Fibroblast of skin of back (primary cell): ENCODE measurements around the gene ATRIP.
"Not testable (repeated sequence)": the region's sequence is repeated elsewhere in the genome, so short reads cannot be mapped to it uniquely, and the experiment has no call there.

Experiments used
- DNase-seq: peaks from one replicate; pipeline ENCODE4 v3.0.0-alpha.2; 2013

ATRIP gene

DNA sequence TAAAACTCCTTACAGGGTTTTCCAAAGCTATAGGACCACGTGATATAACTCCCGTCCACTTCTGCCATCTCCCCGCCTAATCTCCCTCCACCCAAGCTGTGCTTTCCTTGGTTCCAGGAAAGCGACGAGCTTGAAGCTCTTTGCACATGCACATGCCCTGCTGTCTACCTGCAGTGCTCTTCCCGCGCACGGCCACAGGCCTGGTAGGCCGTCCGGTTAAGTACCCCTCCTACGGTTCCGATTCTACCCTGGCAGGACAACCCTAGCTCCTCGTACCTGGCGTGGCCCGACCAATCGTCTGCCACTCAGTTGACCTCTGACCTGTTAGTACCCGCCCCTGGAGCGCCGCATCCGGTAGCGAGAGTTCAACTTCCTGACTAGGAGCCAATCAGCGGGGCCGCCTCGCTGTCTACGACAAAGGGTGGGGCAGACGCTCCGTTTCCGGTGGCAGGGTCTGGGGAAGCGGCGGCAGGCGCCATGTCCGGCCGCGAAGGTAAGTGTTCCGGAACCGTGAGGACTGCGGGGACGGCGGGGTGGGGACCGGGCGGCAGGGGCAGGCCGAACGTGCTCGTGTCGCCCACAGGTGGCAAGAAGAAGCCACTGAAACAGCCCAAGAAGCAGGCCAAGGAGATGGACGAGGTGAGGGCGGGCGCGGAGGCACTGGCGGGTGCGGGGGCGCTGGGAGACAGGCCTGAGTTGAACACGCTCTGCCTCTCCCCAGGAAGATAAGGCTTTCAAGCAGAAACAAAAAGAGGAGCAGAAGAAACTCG lies 6.5 kb upstream of the ATRIP start, which contains the start of the genes CCDC51 and TMA7:
TSS of gene CCDC51 (minus strand) at position 300 of the 770 bp plus-strand sequence. CDS start 4,991 bp downstream, outside the sequence.
TSS of gene TMA7 (plus strand) at position 438 of the 770 bp plus-strand sequence. CDS start at position 478, 40 bp downstream.
- peak; percentile 96 for DNase-seq

GRCh38 chr3:48440590-48440958 lies 6.0 kb upstream of the ATRIP start:
- DNase-seq, result peak; percentile 13

GRCh38 chr3:48441940-48442339 lies 4.6 kb upstream of the ATRIP start:
- DNase-seq, result no peak

DNA sequence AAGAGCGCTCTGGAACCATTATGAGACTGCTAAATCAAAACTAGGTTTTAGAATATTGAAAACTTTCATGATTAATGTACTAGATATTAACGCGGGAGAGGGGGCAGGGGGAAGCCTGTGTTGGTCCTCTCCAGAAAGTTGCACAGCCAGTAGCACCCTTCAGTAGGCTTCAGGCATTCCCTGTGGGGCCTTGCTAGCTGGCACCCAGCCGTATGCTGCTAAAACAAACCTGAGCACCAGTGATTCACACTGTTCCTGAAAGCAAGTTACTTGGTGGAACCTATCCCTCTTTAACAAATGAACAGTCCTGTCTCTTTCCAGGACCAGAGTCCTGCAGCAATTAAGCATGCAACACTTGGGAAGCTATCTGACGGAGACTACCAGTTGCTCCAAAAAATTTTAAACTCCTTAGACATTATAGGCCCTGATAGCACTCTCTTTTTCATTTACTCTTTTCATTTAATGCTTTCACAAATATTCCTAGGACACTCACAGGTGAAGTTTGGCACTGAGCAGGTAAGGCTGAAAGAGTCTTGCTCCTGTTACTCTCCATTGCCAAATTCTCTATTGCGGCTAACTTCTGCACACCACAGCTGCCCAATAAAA lies 1.2 kb upstream of the ATRIP start:
- DNase-seq, result no peak

DNA sequence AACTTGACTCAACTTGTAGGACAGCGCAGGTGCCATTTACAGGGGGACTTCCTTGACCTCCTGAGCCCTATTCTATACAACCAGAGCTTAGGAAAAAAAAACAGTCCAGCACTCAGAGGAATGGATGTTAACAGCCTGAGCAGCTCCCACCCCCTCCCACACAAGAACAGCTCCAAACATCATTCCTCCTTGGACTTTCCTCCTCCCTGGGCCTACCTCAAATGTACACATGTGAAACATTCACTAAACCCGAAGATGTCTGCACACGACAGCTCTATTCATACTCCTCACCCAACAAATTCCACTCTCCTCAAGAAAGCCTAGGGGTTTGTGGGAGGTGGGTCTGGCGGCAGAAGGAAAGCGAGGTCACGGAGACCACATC lies 503 bp upstream of the ATRIP start:
- no peak for DNase-seq

GRCh38 chr3:48451270-48451669 lies 4.7 kb downstream of the ATRIP start:
- no peak for DNase-seq

GRCh38 chr3:48456456-48456855 lies 9.9 kb downstream of the ATRIP start:
- DNase-seq, result no peak

GRCh38 chr3:48459331-48459730 lies 12.8 kb downstream of the ATRIP start:
- no peak for DNase-seq

DNA sequence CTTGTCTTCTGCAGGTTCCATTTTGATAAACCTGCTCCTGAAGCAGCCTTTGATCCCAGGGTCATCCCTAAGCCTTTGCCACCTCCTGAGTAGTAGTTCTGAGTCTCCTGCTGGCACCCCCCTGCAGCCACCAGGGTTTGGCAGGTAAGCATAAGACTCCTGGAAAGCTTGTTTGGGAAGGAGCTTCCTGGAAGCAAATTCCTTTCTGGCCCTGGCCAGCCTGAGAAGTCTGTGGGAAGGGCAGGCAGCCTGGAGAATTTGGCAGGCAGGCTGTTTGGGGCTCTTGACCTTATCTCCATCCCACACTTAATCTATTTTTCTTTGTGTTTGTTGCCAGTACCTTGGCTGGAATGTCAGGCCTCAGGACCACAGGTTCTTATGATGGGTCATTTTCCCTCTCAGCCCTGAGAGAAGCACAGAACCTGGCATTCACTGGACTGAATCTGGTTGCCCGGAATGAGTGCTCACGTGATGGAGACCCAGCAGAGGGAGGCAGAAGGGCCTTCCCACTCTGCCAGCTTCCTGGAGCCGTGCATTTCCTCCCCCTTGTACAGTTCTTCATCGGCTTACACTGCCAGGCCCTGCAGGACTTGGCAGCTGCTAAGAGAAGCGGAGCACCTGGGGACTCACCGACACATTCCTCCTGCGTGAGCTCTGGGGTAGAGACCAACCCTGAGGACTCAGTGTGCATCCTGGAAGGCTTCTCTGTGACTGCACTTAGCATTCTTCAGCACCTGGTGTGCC lies 13.4 kb downstream of the ATRIP start:
- no peak for DNase-seq

- no peak for DNase-seq
These were observed 14.0 kb downstream of the ATRIP start for GRCh38 chr3:48460517-48460902.

GRCh38 chr3:48461767-48462166 lies 15.2 kb downstream of the ATRIP start:
- not testable (repeated sequence) for DNase-seq

DNA sequence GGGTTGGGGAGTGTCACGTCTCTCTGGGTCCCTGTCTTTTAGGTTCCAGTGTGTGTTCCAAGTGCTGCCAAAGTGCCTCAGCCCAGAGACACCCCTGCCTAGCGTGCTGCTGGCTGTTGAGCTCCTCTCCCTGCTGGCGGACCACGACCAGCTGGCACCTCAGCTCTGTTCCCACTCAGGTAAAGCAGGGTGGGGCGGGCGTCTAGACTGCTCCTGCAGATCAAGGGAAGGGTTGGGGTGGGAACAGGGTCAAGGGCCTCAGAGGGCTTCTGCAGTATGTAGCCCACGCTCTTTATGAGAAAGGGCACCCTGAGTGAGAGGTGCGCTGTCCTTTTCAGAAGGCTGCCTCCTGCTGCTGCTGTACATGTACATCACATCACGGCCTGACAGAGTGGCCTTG lies 17.2 kb downstream of the ATRIP start:
- no peak for DNase-seq

DNA sequence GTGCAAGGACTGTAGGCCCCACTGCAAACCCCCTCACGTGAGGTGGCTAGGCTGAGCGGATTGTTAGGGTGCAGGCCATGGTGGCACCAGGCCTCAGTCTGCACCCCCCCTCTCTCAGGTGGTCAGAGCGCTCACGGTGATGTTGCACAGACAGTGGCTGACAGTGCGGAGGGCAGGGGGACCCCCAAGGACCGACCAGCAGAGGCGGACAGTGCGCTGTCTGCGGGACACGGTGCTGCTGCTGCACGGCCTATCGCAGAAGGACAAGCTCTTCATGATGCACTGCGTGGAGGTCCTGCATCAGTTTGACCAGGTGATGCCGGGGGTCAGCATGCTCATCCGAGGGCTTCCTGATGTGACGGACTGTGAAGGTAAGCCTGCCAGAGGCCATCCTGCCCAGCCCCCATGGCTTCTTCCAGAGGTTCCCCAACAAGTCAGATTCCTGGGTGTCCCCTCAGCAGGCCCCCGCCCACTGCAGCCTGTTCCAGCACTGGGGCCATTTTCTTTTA lies 18.2 kb downstream of the ATRIP start:
- DNase-seq, result no peak

GRCh38 chr3:48465237-48465530 lies 18.6 kb downstream of the ATRIP start:
- DNase-seq, result no peak

DNA sequence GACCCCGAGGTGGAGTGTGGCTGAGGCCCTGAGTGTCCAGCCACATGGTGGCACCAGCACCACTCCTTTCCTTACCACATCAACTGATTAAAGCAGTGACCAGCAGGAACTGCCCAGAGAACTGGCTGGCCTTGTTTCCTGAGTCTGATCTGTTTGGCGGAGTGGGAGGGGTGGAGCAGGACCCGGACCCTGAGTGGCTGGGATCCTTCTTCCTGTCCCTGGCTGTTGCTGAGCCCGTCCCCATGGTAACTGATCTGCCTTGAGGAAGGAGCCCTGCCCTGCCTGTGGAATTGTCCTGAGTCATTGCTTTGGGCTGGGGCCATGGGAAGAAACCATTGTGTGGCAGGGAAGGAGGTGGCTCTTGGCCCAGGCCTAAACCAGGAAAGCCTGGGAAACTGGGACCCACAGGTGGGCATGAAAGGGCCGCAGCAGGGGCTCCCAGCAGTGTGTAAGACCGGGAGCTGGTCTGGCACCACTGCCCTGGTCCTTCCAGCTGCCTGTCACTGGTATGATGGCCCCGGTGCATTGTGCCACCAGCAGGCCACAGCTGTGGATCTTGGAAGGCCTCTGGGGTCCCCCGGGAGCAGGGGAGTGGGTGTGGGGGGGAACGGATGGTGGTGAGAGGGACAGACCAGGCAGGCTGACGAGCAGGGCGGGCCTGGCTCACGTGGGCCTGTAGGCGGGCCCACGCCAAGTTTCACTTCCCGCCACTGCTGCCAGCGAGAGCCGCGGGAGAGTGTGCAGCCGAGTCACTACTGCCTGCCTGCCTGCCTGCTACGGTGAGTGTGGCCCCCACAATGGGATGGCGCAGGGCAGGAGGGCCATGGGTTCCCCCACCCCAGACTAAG lies 19.2 kb downstream of the ATRIP start:
- DNase-seq, result peak; percentile 100

- DNase-seq, result no peak
These were observed 20.0 kb downstream of the ATRIP start for GRCh38 chr3:48466386-48467109.

- no peak for DNase-seq
These were observed 20.5 kb downstream of the ATRIP start for GRCh38 chr3:48467110-48467454.

GRCh38 chr3:48467473-48468267 lies 21.1 kb downstream of the ATRIP start:
- no peak for DNase-seq

GRCh38 chr3:48468329-48468731 lies 21.8 kb downstream of the ATRIP start:
- no peak for DNase-seq

- no peak for DNase-seq
These were observed 22.7 kb downstream of the ATRIP start for GRCh38 chr3:48469046-48469915.
